ENCODE data around the gene AVPR1B. TPM values are rescaled to one million over a fixed set of nuclear protein-coding genes. Genes with fewer than 3 reads are reported as not detected.

The AVPR1B gene
- total and polyA plus RNA-seq, 4 donors = not detected

- no peak for TF ChIP-seq CTCF (IDR thresholded peaks at IDR 0.05; ENCODE audit: control extremely low read depth, extremely low read depth)
- Histone ChIP-seq H3K36me3 (ENCODE audit: control insufficient read depth in 4 of 4, insufficient read depth in 4 of 4, low read length in 4 of 4) (no peaks in the 10 kb centered on the region), H3K9ac (ENCODE audit: insufficient read depth in 1 of 2, low read length in 2 of 2) (no peak overlapping the region), H3K4me3 (no peak overlapping the region), H3K27me3 (ENCODE audit: control insufficient read depth in 3 of 3, insufficient read depth in 3 of 3, low read length in 2 of 3) (peaks cover 0 to 16% (median 11%) of the 10 kb centered on the region in 3 donors), H3K9me3 (ENCODE audit: control insufficient read depth in 4 of 4, insufficient read depth in 3 of 4, low read length in 3 of 4) (peaks cover 0 to 2% (median 0%) of the 10 kb centered on the region in 4 donors), H3K4me1 (ENCODE audit: control insufficient read depth in 5 of 5, insufficient read depth in 5 of 5, low read length in 5 of 5) (peaks cover 0 to 9% (median 6%) of the 10 kb centered on the region in 5 donors), H3K27ac (ENCODE audit: low read depth in 1 of 2, low read length in 1 of 2) (no peak overlapping the region)
- WGBS, 2 donors = 94 to 96% methylated on average over 25 of the region's 25 CpGs
- DNase-seq = no peak
- ATAC-seq (ENCODE audit: insufficient read depth, low FRiP score) = no peak
Observed at GRCh38 chr1:206116191-206116872, 856 bp downstream of the AVPR1B start.

- Histone ChIP-seq H3K9ac (ENCODE audit: insufficient read depth in 1 of 2, low read length in 2 of 2) (no peak overlapping the region), H3K9me3 (ENCODE audit: control insufficient read depth in 4 of 4, insufficient read depth in 3 of 4, low read length in 3 of 4) (no peaks in the 10 kb centered on the region), H3K4me3 (no peak overlapping the region), H3K27ac (ENCODE audit: low read depth in 1 of 2, low read length in 1 of 2) (no peak overlapping the region), H3K36me3 (ENCODE audit: control insufficient read depth in 4 of 4, insufficient read depth in 4 of 4, low read length in 4 of 4) (no peaks in the 10 kb centered on the region), H3K27me3 (ENCODE audit: control insufficient read depth in 3 of 3, insufficient read depth in 3 of 3, low read length in 2 of 3) (peaks cover 0 to 16% (median 11%) of the 10 kb centered on the region in 3 donors), H3K4me1 (ENCODE audit: control insufficient read depth in 5 of 5, insufficient read depth in 5 of 5, low read length in 5 of 5) (peaks cover 0 to 9% (median 6%) of the 10 kb centered on the region in 5 donors)
- TF ChIP-seq CTCF (IDR thresholded peaks at IDR 0.05; ENCODE audit: control extremely low read depth, extremely low read depth) = no peak
- ATAC-seq (ENCODE audit: insufficient read depth, low FRiP score) = no peak
- WGBS, 2 donors = 95 to 98% methylated on average over 8 of the region's 8 CpGs
- DNase-seq = no peak
Observed at GRCh38 chr1:206115791-206116190, 1.4 kb downstream of the AVPR1B start.

- no peak overlapping the region for H3K27ac ChIP-seq (ENCODE audit: low read depth in 1 of 2, low read length in 1 of 2)
Observed at GRCh38 chr1:206114692-206115640, 2.2 kb downstream of the AVPR1B start.

More at GRCh38 chr1:206114692-206115640, 2.2 kb downstream of the AVPR1B start:
- peaks cover 0 to 9% (median 6%) of the 10 kb centered on the region in 5 donors for H3K4me1 ChIP-seq (ENCODE audit: control insufficient read depth in 5 of 5, insufficient read depth in 5 of 5, low read length in 5 of 5)
- DNase-seq (peak in 1 of 3 donors; percentile 25), ATAC-seq (ENCODE audit: insufficient read depth, low FRiP score) (no peak)
- no peaks in the 10 kb centered on the region for H3K9me3 ChIP-seq (ENCODE audit: control insufficient read depth in 4 of 4, insufficient read depth in 3 of 4, low read length in 3 of 4)
- TF ChIP-seq CTCF (IDR thresholded peaks at IDR 0.05; ENCODE audit: control extremely low read depth, extremely low read depth) = no peak
- 41 to 83% methylated on average over 6 of the region's 6 CpGs for WGBS, 2 donors
- H3K36me3 ChIP-seq (ENCODE audit: control insufficient read depth in 4 of 4, insufficient read depth in 4 of 4, low read length in 4 of 4) = no peaks in the 10 kb centered on the region
- no peak overlapping the region for H3K4me3 ChIP-seq
- no peak overlapping the region for H3K9ac ChIP-seq (ENCODE audit: insufficient read depth in 1 of 2, low read length in 2 of 2)
- H3K27me3 ChIP-seq (ENCODE audit: control insufficient read depth in 3 of 3, insufficient read depth in 3 of 3, low read length in 2 of 3) = peaks cover 0 to 16% (median 11%) of the 10 kb centered on the region in 3 donors
